ENCODE results near the gene PARD3.

PARD3 gene

DNA sequence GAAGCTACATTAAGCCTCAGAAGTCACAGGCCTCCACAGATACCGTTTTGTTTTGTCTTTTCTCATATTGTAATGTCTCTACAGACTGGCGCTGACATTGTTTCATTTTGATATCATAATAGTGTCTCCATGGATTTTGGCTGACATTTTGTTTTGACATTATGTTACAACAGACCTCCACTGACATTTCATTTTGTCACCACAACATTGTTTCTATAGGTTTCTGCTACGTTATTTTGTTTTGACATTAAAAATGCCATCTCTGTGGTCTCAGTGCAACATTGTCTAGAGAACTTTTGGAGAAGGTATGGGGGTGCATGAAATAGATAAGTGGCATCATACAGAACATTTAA lies 666.8 kb downstream of the PARD3 start:
- TF ChIP-seq, protein P1, sequence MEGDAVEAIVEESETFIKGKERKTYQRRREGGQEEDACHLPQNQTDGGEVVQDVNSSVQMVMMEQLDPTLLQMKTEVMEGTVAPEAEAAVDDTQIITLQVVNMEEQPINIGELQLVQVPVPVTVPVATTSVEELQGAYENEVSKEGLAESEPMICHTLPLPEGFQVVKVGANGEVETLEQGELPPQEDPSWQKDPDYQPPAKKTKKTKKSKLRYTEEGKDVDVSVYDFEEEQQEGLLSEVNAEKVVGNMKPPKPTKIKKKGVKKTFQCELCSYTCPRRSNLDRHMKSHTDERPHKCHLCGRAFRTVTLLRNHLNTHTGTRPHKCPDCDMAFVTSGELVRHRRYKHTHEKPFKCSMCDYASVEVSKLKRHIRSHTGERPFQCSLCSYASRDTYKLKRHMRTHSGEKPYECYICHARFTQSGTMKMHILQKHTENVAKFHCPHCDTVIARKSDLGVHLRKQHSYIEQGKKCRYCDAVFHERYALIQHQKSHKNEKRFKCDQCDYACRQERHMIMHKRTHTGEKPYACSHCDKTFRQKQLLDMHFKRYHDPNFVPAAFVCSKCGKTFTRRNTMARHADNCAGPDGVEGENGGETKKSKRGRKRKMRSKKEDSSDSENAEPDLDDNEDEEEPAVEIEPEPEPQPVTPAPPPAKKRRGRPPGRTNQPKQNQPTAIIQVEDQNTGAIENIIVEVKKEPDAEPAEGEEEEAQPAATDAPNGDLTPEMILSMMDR (IDR thresholded peaks at IDR 0.05; ENCODE audit: insufficient read depth, missing control alignments): no peak
- no peak for FAIRE-seq
- DNase-seq (ENCODE audit: insufficient read length, low spot score): no peak

DNA sequence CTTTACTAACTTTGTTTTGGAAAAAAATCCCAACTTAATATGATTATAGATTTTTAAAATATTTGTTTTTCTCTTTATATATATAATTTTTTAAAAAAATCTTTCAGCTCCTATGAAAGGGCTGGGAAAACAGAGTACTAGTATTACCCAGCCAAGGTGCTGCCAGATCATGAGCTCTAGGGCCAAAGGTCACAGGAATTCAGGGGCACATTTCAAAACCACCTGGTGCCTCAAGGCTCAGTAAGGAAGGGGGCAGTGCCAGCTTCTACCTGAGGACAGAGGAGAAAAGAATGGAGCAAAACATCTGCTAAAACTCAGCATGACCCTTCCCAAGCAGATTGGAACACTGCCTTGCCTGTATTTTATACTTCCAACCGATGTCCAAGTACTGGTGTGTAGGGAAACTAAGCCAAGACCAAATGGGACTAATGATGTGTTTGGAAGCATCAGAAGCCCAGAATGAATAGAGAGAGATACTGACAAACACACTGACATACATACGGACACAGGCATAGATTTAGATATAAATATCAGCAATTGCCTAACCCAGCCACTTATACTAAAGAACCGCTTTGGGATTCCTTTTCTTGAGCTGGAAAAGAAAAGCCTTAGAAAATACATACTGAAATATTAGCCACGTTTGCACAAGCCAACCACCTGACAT lies 667.3 kb downstream of the PARD3 start:
- FAIRE-seq (no peak), DNase-seq (ENCODE audit: insufficient read length, low spot score) (no peak)
- TF ChIP-seq, protein P1 (IDR thresholded peaks at IDR 0.05; ENCODE audit: insufficient read depth, missing control alignments): no peak

DNA sequence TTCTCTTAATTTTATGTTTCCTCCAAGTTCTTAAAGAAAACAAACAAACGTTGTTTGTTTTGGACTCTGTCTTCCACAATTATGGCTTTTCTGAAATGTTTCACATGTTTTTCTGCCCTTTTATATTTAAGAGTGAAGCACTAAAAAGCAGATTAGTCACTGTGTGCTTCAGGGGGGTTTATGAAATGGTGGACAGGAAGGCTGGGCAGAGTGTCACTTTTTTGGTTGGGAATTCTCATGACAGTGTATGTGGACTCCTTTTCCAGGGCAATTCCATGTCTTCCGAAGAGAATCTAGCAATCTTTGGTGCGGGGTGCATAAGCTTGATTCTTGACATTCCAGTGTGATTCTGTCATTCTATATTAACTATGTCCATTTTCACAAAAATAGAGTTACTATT lies 669.4 kb downstream of the PARD3 start:
- FAIRE-seq (no peak), DNase-seq (ENCODE audit: insufficient read length, low spot score) (no peak)
- TF ChIP-seq, protein P1 (IDR thresholded peaks at IDR 0.05; ENCODE audit: insufficient read depth, missing control alignments): no peak

DNA sequence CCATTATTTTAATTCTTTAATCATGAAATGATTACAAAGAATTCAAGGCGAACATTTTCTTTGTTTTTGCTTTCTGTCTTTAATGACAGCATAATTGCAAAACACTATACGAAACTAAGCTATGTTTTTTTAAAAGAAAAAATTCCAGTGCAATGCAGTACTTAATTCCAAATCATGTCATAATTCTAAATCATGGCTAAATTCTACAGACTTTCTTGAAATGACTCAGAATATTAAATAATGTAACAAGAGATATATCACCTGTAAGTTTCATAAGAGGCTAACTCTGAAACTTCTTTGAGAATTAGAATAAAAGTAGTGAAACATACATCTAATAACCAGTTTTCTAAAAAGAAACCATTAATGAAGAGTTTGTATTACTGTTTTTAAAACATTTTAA lies 671.6 kb downstream of the PARD3 start:
- DNase-seq (ENCODE audit: insufficient read length, low spot score): no peak
- TF ChIP-seq, protein P1 (IDR thresholded peaks at IDR 0.05; ENCODE audit: insufficient read depth, missing control alignments): no peak
- no peak for FAIRE-seq

DNA sequence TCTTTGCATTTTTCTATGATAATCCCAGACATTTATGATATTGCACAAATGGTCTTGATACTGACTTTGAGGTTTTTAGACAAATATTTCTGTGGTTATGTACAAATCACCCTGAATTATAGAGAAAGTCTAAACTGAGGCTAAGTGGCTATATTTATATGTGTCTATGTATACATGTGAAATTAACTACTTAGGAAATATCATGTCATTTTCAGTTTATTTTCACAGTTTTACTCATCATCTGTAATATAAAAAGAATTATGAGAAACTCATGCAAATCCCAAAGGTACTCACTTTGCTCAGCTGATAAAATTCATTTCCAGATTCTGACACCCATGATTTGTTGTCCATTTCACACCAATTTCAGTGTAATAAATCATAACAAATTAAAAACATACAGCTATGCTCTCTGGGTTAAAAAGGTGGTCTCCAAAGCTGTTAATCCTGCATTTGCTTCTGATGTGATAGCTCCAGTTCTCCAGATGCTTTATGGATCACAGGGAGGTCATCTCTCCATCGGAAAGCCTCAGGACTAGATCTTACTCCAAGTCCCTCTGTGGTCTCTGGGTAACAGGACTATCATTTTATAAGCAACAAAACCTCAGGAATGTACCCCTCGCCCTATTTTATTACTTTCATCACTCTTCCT lies 673.9 kb downstream of the PARD3 start:
- TF ChIP-seq, protein P1 (IDR thresholded peaks at IDR 0.05; ENCODE audit: insufficient read depth, missing control alignments): no peak
- DNase-seq (ENCODE audit: insufficient read length, low spot score) (no peak), FAIRE-seq (no peak)

DNA sequence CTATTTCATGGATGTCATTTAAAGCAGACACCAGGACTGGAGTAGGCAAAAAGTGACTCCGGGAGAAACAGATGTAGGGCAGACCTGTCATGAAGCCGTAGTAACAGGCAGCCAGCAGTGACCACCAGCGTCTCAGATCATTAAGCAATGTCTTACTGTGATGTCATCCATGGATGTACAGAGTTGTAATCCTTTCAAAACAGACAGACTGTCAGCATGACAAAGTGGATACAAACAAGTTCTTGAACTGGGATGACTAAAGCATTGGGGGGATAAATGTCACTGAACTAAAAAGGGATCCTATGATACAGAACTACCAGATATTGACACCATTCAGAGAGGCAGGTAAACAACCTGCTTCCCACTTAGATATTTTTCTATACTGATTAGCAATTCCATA lies 675.5 kb downstream of the PARD3 start:
- DNase-seq (ENCODE audit: insufficient read length, low spot score) (no peak), FAIRE-seq (no peak)
- TF ChIP-seq, protein P1 (IDR thresholded peaks at IDR 0.05; ENCODE audit: insufficient read depth, missing control alignments): no peak

DNA sequence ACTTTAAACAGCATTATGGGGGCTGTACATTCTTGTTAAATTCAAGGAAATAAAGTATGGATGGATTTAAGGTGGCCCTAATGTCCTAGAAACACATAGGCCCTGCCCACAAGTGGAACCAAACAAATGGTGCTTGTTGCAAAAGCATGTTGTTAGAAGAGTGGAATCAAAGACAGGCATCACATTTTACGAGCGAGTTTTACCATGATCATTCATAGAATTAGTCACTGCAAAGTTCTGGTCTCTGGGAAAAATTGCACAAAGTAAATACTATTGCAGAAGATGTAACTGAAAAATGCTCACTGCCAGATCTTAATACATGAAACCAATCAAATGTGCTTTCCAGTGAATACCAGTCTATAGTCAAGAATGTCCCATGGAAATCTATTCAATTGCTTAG lies 677.1 kb downstream of the PARD3 start:
- FAIRE-seq (no peak), DNase-seq (ENCODE audit: insufficient read length, low spot score) (no peak)
- TF ChIP-seq, protein P1 (IDR thresholded peaks at IDR 0.05; ENCODE audit: insufficient read depth, missing control alignments): no peak

All from D721Med (cell line).